DMS153 (cell line): ENCODE measurements around the gene CLINT1.

Experiments
- DNase-seq: peaks from one replicate; lab custom pipeline; 2025; lab: John Stamatoyannopoulos, UW

Gene CLINT1

GRCh38 chr5:157758706-157759105, 100.2 kb downstream of the CLINT1 start:
- no peak for DNase-seq

- DNase-seq, result no peak
Observed at GRCh38 chr5:157756122-157756521, 102.8 kb downstream of the CLINT1 start.

GRCh38 chr5:157750320-157750719, 108.6 kb downstream of the CLINT1 start:
- DNase-seq, result no peak

GRCh38 chr5:157749462-157749799, 109.5 kb downstream of the CLINT1 start:
- DNase-seq, result no peak

GRCh38 chr5:157748760-157749461, 110.0 kb downstream of the CLINT1 start:
- no peak for DNase-seq

- DNase-seq, result no peak
Observed at GRCh38 chr5:157747766-157748700, 110.9 kb downstream of the CLINT1 start.

- DNase-seq, result no peak
Observed at GRCh38 chr5:157747173-157747740, 111.7 kb downstream of the CLINT1 start.

GRCh38 chr5:157745041-157745456, 113.9 kb downstream of the CLINT1 start:
- DNase-seq, result no peak

- no peak for DNase-seq
Observed at GRCh38 chr5:157744051-157745011, 114.6 kb downstream of the CLINT1 start.

GRCh38 chr5:157743163-157744050, 115.5 kb downstream of the CLINT1 start, which contains the start of gene LSM11:
Gene LSM11 (plus strand): TSS chr5:157743712. CDS start chr5:157743751, 39 bp downstream.
- peak; percentile 59 for DNase-seq

GRCh38 chr5:157741131-157741530, 117.8 kb downstream of the CLINT1 start:
- DNase-seq, result no peak

GRCh38 chr5:157740229-157740610, 118.7 kb downstream of the CLINT1 start:
- no peak for DNase-seq

- no peak for DNase-seq
Observed at GRCh38 chr5:157739388-157740228, 119.3 kb downstream of the CLINT1 start.

GRCh38 chr5:157735991-157736390, 123.0 kb downstream of the CLINT1 start:
- DNase-seq, result no peak
